Measurements from ENCODE around the gene NFATC2. TPM values are rescaled to one million over a fixed set of nuclear protein-coding genes. Genes with fewer than 3 reads are reported as not detected.

NFATC2 gene
- total RNA-seq, 1 experiment from 2014 or later, result 6.3 TPM

DNA sequence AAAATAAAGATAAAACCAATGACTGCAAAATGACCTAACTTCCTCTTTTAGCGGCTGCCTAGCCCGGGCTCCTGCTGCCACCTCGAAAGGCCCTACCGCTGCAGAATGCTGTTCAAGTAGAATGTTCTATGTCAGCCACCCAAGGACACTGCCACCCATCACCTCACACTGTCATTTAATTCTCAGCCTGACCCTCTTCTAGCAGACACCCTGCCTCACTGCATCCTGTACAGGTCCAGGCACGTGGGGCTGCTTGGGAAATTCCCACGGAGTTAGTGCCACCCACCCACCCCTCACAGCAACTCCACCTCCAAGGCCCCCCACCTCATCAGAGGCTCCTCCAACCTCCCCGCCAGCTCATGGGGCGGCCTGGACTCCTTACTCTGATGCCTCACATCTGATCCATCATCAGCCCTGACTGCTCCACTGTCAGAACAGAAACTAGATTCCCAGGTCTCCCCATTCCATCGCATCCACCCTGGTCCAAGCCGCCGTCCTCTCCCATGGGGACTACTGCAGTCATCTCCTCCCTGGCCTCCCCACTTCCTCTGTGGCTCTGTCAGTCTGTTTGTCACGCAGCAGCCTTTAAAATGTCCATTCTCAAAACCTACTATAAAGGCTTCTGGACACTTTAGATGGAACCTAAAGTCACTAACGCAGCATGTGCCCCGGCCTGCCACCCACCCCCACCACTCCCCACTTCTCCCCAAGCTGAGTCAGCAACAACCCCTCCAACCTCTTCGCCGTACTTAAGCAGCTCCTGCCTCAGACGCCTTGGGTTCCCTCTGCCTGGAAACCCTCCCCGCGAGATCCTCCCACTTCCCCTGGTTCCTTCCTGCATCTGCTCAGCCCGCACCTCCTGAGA, 17.0 kb downstream of the NFATC2 start:
- Histone ChIP-seq H2AFZ (no peak overlapping the region), H3K27ac (no peak overlapping the region), H3K79me2 (ENCODE audit: low read depth) (0 out of 2 replicates have a peak, but pooled peaks cover 4% of the 10 kb centered on the region), H3K4me1 (replicated peaks; ENCODE audit: insufficient read depth) (peaks cover 1% of the 10 kb centered on the region), H3K9me2 (ENCODE audit: insufficient read depth) (no peaks in the 10 kb centered on the region), H4K20me1 (ENCODE audit: insufficient read depth) (no peaks in the 10 kb centered on the region), H3K4me2 (no peak overlapping the region), H3K36me3 (ENCODE audit: low read depth) (no peaks in the 10 kb centered on the region), H3K27me3 (ENCODE audit: insufficient read depth, low read depth) (no peaks in the 10 kb centered on the region), H3K9me3 (ENCODE audit: insufficient read depth, low read depth) (no peaks in the 10 kb centered on the region), H3F3A (ENCODE audit: insufficient read depth, low read depth) (peaks cover 3% of the 10 kb centered on the region; the same call in 1 of the 2 replicates), H3K4me3 (no peak overlapping the region)
- ChIA-PET CTCF (interaction anchor here (0.6 kb wide), 1 partner anchor 40 kb away, joined by 6 read pairs; no protein-coding TSS in a partner anchor), POLR2A (ENCODE audit: unreplicated experiment) (no interaction called here)
- DNase-seq, result no peak
- no peak for TF ChIP-seq EZH2 (IDR thresholded peaks at IDR 0.05; ENCODE audit: low read depth)
- TF ChIP-seq, protein P1, sequence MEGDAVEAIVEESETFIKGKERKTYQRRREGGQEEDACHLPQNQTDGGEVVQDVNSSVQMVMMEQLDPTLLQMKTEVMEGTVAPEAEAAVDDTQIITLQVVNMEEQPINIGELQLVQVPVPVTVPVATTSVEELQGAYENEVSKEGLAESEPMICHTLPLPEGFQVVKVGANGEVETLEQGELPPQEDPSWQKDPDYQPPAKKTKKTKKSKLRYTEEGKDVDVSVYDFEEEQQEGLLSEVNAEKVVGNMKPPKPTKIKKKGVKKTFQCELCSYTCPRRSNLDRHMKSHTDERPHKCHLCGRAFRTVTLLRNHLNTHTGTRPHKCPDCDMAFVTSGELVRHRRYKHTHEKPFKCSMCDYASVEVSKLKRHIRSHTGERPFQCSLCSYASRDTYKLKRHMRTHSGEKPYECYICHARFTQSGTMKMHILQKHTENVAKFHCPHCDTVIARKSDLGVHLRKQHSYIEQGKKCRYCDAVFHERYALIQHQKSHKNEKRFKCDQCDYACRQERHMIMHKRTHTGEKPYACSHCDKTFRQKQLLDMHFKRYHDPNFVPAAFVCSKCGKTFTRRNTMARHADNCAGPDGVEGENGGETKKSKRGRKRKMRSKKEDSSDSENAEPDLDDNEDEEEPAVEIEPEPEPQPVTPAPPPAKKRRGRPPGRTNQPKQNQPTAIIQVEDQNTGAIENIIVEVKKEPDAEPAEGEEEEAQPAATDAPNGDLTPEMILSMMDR (conservative IDR thresholded peaks at IDR 0.05), result no peak
- no TSS peak for BruUV-seq (replicated peaks)
- intact Hi-C loops (cut with micrococcal nuclease; ENCODE audit: unreplicated experiment), result no loop called here

DNA sequence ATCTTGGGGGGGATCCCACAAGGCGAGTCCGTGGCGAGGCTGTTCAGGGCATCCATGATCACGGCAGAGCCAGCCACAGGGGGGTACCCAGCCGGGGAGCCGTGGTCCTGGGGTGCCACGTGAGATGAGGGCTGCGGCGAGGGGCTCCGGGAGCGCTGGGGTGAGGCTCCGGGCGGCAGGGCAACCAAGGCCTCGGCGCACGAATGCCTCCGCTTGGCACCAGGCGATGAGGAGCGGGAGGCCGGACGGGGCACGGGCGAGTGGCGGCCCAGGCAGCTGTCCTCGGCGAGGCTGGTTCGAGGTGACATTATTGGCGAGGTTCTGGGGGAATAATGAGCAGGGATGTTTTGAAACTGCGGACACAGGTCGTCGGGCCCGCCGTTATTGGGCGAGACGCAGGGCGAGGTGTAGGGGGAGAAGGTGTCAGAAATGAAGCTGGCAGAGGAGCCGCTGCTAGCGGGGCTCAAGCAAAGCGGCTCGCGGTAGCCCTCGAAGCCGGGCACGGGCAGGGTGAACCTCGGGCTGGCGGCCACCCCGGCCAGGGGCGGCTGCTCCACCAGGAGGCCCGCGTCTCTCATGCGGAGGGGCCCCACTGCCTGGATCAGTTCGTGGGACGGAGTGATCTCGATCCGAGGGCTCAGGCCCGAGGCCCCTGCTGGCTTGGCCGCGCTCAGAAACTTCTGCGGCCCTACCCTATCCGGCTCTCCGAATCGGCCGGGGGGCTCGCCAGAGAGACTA, 19.1 kb downstream of the NFATC2 start:
- BruUV-seq (replicated peaks), result no TSS peak
- intact Hi-C loops (cut with micrococcal nuclease; ENCODE audit: unreplicated experiment), result no loop called here

DNA sequence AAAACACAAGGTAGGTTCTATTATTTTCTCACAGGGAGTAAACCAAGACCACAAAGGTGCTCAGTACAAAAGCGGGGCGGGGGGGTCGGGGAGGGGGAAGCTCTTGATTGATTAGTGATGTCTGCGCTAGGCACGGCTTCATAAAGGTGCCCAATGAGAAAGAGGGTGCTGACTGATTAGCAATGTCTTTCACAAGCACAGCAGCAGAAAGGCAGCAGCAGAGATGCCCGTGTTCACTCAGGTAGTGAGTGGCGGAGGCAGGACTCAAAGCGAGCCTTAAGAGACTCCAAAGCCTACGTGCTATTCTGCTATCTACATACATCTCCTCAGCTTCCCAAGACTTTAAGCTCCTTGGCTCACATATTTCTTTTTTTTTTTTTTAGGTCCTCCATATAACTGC, 20.3 kb downstream of the NFATC2 start:
- Histone ChIP-seq H3K4me2 (no peak overlapping the region), H3F3A (ENCODE audit: insufficient read depth, low read depth) (no peaks in the 10 kb centered on the region), H3K9me3 (ENCODE audit: insufficient read depth, low read depth) (no peaks in the 10 kb centered on the region), H3K9me2 (ENCODE audit: insufficient read depth) (no peaks in the 10 kb centered on the region), H2AFZ (no peak overlapping the region), H3K79me2 (ENCODE audit: low read depth) (no peaks in the 10 kb centered on the region), H3K27ac (no peak overlapping the region), H3K27me3 (ENCODE audit: insufficient read depth, low read depth) (no peaks in the 10 kb centered on the region), H3K36me3 (ENCODE audit: low read depth) (no peaks in the 10 kb centered on the region), H4K20me1 (ENCODE audit: insufficient read depth) (no peaks in the 10 kb centered on the region), H3K4me1 (replicated peaks; ENCODE audit: insufficient read depth) (no peaks in the 10 kb centered on the region), H3K4me3 (no peak overlapping the region)
- ChIA-PET POLR2A (ENCODE audit: unreplicated experiment) (no interaction called here), CTCF (interaction anchor here (0.6 kb wide), 1 partner anchor 136 kb away, joined by 3 read pairs; no protein-coding TSS in a partner anchor)
- BruUV-seq (replicated peaks), result no TSS peak
- intact Hi-C loops (cut with micrococcal nuclease; ENCODE audit: unreplicated experiment), result no loop called here
- DNase-seq, result no peak
- TF ChIP-seq, protein P1 (conservative IDR thresholded peaks at IDR 0.05), result no peak
- no peak for TF ChIP-seq EZH2 (IDR thresholded peaks at IDR 0.05; ENCODE audit: low read depth)

More for the DNA sequence above, 19.1 kb downstream of the NFATC2 start:
- CTCF ChIA-PET, result no interaction called here
- Histone ChIP-seq H3K4me1 (replicated peaks; ENCODE audit: insufficient read depth) (no peaks in the 10 kb centered on the region), H3K79me2 (ENCODE audit: low read depth) (no peaks in the 10 kb centered on the region), H3K36me3 (ENCODE audit: low read depth) (no peaks in the 10 kb centered on the region), H4K20me1 (ENCODE audit: insufficient read depth) (no peaks in the 10 kb centered on the region), H3K4me2 (no peak overlapping the region), H3F3A (ENCODE audit: insufficient read depth, low read depth) (no peaks in the 10 kb centered on the region), H3K4me3 (no peak overlapping the region), H3K9me2 (ENCODE audit: insufficient read depth) (no peaks in the 10 kb centered on the region), H3K27ac (no peak overlapping the region), H3K9me3 (ENCODE audit: insufficient read depth, low read depth) (no peaks in the 10 kb centered on the region), H3K27me3 (ENCODE audit: insufficient read depth, low read depth) (no peaks in the 10 kb centered on the region), H2AFZ (no peak overlapping the region)
- TF ChIP-seq, protein P1 (conservative IDR thresholded peaks at IDR 0.05), result no peak
- no peak for TF ChIP-seq EZH2 (IDR thresholded peaks at IDR 0.05; ENCODE audit: low read depth)
- POLR2A ChIA-PET (ENCODE audit: unreplicated experiment), result no interaction called here
- no peak for DNase-seq

Data from PC-9 (cell line).